Stimulated activated CD8-positive, alpha-beta memory T cell treated with anti-CD3 and anti-CD28 coated beads, Interleukin-4, amount 100 ng/mL, for 1 hour (primary cell): ENCODE data around the gene CACNB2.
"Not testable (repeated sequence)": the region's sequence is repeated elsewhere in the genome, so short reads cannot be mapped to it uniquely, and the experiment has no call there.

Experiments used
- DNase-seq, 2 donors: peaks; one replicate each; pipeline ENCODE4 v3.0.0-alpha.2; 2020; ENCODE audit warnings: low read depth in 2 of 2, low spot score in 1 of 2

Gene CACNB2

GRCh38 chr10:18438361-18439126, 298.3 kb downstream of the CACNB2 start:
- DNase-seq = no peak

DNA sequence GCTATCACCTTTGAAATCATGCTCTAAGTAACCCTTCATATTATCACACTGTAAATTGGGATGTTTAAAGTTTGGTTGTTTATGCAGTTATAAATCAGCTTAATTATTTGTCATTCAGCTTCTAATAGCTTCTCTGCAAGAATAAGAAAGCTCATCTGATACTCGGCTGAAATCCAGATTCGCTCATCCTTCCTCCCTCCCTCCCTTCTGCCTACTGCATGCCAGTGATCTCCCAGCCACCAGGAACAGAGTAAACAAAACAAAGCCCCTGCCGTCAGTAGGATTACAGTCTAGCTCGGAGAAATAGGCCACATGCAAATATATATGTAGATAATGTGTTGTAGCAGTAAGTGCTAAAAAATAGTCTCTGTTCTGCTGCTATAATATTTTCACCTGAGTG, 299.4 kb downstream of the CACNB2 start:
- no peak for DNase-seq

DNA sequence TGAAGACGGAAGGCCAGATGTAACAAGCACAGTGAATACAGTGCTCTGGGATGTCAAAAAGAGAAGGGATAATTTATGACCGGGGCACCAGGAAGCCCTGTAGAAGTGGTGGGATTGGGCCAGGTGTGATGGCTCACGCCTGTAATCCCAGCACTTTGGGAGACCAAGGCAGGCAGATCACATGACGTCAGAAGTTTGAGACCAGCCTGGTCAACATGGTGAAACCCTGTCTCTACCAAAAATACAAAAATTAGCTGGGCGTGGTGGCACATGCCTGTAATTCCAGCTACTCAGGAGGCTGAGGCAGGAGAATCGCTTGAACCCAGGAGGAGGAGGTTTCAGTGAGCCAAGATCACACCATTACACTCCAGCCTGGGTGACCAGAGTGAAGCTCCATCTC, 305.4 kb downstream of the CACNB2 start:
- DNase-seq = not testable (repeated sequence)

- DNase-seq = no peak
These were observed 306.0 kb downstream of the CACNB2 start for GRCh38 chr10:18446205-18446604.

DNA sequence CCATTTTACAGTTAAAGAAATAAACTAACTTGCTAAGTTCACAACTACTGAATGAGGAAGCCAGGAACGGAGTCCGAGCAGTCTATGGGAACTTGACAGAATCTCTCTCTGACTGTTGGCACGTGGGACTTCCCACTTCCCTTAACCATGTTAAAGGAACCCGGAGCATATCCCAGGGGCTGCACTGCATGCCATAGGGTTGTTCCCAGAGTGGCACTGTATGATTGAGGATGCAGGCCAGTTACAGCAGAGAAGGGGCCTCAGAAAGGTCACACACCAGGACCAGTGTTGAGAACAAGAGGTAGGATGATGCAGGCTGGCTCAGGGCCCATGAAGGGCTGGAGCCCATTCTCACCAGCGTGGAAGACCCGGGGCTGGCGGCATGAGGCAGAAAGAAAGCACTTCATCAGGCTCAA, 309.4 kb downstream of the CACNB2 start:
- no peak for DNase-seq

DNA sequence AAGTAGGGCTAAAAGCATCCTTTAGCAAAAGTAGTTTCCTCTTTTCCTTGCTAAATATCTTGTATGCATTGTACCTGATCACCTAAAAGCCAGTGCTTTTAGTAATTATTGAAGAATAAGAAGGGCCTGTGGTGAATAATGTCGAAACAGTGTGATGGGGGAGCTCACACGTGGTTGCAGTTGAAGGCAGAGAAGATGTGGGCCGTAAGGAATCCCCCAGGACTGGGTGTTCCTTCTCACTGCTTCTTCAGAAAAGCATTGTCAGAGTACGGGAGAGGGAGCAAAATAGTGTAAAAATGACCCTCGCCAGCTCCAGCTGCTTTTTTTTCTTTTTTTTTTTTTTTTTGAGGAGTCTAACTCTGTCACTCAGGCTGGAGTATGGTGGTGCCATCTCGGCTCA, 310.1 kb downstream of the CACNB2 start:
- no peak for DNase-seq

DNA sequence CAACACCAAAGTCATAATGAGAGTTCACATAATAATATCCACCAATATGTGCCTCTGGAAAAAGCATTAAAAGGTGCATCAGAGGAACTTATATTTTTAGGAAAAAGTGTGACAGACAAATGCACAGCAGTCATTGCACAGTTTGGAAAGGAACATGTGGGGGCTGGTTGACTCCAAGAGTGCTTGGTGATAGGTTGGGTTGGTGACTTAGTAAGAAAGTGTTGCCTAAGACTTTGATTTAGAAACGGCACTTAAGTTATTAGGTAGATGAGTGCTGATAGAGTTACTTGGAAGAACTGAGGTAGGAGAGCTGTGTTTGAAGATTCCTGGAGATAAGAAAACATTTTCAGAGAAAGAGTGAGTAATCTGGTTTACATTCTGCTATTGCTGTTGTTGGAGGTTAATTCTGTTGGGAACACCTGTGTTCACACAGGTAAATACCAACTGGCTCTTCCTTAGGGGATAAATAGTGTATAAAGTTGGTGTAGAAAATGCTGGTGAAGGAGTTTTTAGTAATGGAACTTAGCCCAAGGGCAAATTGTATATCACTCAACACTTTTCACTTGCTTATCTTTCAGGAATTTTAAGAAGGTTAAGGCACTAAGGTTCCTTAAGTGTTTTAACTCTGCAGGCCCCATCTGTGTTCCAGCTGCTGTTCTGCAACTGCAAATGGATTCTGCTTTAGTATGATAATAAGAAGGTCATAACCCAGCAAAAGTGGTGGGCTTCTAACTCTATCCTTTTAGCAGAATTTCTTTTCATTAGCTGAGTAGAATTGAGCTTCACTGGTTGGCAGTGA, 315.1 kb downstream of the CACNB2 start:
- no peak for DNase-seq

GRCh38 chr10:18456984-18457383, 316.8 kb downstream of the CACNB2 start:
- DNase-seq = no peak

DNA sequence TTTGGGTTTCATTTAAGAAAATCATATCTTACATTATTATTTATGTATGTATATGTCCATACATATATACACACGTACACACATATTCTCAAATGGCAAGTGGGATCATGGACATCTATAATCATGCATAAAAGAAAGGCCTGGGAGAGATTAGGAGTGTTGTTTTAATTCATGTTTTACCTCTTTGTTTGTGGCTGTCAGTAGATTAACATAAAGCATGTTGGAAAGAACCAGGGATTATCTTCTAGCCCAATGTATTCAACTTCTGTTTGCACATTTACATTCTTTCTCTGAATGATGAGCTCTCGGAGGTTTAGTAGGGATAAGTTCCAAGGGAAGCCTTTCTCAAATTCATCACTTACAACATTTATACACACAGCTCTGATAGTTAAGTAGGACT, 319.8 kb downstream of the CACNB2 start:
- DNase-seq = no peak

DNA sequence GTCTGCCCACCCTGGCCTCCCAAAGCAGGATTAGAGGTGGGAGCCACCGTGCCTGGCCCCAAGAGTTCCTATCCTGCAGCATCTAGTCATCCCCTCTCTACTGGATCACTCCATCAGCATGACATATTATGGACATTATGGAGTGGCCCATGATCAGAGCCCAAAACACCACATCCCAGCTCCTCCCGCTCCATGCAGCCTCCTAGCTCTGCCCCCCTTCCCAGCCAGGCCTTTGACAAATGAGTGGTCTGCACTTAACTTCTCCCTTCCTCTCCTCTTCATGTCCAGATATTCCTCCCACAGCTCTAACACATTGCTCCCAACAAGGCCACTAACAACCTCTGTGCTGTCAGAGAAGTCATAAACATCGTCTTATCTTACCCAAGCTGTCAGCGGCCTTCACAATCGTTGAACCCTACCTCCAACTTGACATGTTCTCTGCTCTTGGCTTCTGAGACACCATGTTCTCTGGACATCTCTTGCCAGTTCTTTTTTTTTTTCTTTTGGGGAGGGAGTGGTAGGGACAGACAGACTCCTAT, 323.5 kb downstream of the CACNB2 start:
- no peak for DNase-seq

DNA sequence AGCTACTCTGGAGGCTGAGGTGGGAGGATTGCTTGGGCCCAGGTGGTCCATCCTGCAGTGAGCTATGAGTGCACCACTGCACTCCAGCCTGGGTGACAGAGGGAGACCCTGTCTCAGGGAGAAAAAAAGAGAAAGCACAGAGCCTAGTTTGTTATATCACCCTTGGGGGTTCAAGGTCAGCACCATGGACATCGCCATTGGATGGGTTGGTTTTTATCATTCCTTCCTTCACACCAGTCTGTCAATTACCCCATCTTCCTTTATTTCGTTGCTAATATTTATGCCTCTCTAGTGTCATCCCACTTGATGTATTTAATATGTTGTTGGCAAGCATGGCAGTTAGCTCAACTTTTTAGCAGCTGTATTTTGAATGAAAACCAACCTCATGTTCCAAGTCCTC, 328.9 kb downstream of the CACNB2 start:
- DNase-seq = no peak

- no peak for DNase-seq
These were observed 332.8 kb downstream of the CACNB2 start for GRCh38 chr10:18472977-18473376.

GRCh38 chr10:18473424-18474117, 333.3 kb downstream of the CACNB2 start:
- no peak for DNase-seq

GRCh38 chr10:18474118-18474455, 333.9 kb downstream of the CACNB2 start:
- no peak for DNase-seq

GRCh38 chr10:18476076-18476647, 335.9 kb downstream of the CACNB2 start:
- no peak for DNase-seq

DNA sequence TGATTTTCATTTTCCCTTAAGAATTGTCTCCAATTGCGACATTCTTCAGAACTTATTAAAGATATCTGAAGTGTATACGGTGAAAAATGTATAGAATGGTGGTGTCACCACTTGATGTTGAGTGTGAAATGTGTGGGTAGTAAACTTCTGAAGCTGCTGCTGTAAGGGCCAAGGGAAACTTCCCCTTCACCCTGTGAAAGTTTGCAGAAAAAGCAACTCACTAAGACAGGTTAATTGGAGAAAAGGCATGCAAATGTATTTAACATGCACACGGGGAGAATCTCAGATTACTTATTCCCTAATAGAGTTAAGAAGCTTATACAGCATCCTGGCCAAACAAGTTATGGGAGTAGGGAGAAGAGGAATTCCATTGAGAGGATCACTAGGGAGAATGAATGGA, 338.1 kb downstream of the CACNB2 start:
- DNase-seq = no peak

GRCh38 chr10:18479502-18479901, 339.3 kb downstream of the CACNB2 start:
- DNase-seq = no peak

DNA sequence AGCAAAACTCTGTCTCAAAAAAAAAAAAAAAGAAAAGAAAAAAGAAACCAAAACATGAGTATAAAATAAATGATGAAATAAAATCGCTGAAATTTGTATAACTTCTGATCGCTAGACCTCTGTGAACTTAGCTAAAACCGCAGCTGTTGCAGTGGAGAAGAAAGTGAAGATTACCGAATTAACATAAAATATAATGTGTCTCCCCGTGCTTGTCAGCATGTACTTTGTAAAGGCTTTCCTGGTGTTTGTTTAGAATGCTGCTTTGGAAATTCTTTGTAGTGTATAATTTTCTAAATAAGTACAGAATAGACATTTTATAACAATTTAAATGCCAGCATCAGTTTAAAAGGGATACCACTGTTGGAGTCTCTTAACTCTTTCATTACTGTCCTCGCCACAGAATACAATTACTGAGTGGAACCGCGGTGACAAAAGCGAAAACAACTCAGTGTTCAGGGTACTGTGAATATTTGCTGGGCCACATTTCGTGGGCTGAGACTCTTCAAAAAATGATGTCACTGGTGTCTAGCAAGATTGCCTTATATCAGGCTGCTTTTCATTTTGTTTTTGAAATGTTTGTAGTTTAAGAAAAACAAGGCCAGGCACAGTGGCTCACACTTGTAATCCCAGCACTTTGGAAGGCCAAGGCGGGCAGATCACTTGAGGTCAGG, 343.4 kb downstream of the CACNB2 start:
- DNase-seq = no peak

- DNase-seq = no peak
These were observed 346.2 kb downstream of the CACNB2 start for GRCh38 chr10:18486438-18486837.

DNA sequence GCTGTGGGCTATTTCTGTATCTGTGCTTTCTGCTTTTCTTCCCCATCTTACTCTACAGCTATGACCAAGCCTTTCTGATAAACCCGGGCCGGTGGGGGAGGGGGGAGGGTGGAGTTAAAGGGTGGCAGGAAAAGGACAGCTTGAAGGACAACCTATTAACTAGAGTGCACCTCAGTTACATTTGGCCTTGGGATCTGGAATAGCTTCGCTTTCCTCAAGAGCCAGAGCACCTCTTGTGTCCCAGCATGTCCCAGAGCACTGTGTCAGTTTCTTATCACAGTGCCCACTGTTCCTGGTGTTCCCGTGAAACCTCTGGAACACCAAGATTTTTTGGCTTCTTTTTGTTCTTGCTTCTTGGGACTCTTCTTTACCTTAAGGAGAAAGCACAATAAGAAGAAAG, 350.5 kb downstream of the CACNB2 start:
- DNase-seq = no peak

- no peak for DNase-seq
These were observed 357.7 kb downstream of the CACNB2 start for GRCh38 chr10:18497806-18498369.
